CD14-positive monocyte (primary cell): ENCODE measurements around the gene ABCC3. TPM values are rescaled to one million over a fixed set of nuclear protein-coding genes. Genes with fewer than 3 reads are reported as not detected.
A peak's percentile ranks its signal among the peaks of the same experiment; 100 is the strongest.

ENCODE experiments used
- DNase-seq, 3 donors: peaks; one replicate each; pipeline ENCODE4 v3.0.0-alpha.2; 2011 to 2022
- H2AFZ ChIP-seq: 2 replicates; pipeline ENCODE4 v1.6.0; 2012; ENCODE audit warnings: mild to moderate bottlenecking, low read depth, low read length, inconsistent platforms; ENCODE audit not compliant: insufficient read depth, poor library complexity, severe bottlenecking
- H3K27ac ChIP-seq, 2 donors: 1 replicate in 1 of 2; 2 replicates in 1 of 2; pipeline ENCODE4 v1.5.1; 2012 to 2013; ENCODE audit warnings: low read length in 2 of 2, control low read depth in 1 of 2, inconsistent platforms in 1 of 2, low read depth in 1 of 2, mild to moderate bottlenecking in 1 of 2
- H3K27me3 ChIP-seq, 2 donors: one replicate each; pipeline versions ENCODE4 v1.6.0 to v1.6.1; 2011 to 2013; ENCODE audit warnings: low read length in 2 of 2; ENCODE audit not compliant: control insufficient read depth in 2 of 2, insufficient read depth in 2 of 2
- H3K36me3 ChIP-seq, 2 donors: replicated peaks in 1 of 2; 1 replicate in 1 of 2; 2 replicates in 1 of 2; pipeline versions ENCODE4 v1.5.1 to v1.6.1; 2012 to 2013; ENCODE audit warnings: low read length in 2 of 2, control low read depth in 1 of 2, inconsistent platforms in 1 of 2, mild to moderate bottlenecking in 1 of 2; ENCODE audit not compliant: insufficient read depth in 2 of 2, control insufficient read depth in 1 of 2
- H3K4me1 ChIP-seq, 2 donors: 1 replicate in 1 of 2; 2 replicates in 1 of 2; pipeline versions ENCODE4 v1.5.1 to v1.6.1; 2012 to 2013; ENCODE audit warnings: low read length in 2 of 2, control low read depth in 1 of 2, inconsistent platforms in 1 of 2, mild to moderate bottlenecking in 1 of 2, moderate library complexity in 1 of 2; ENCODE audit not compliant: insufficient read depth in 2 of 2, control insufficient read depth in 1 of 2
- H3K4me2 ChIP-seq: replicated peaks from 2 replicates; pipeline ENCODE3; 2012; ENCODE audit warnings: low read length, moderate library complexity, mild to moderate bottlenecking; ENCODE audit not compliant: poor library complexity, severe bottlenecking; ENCODE audit errors: extremely low read depth
- H3K4me3 ChIP-seq, 3 experiments: fragments of 200-600 bp in 1 of 3; sonication (generic) in 1 of 3; replicated peaks in 1 of 3; 1 replicate in 2 of 3; 2 replicates in 1 of 3; pipeline ENCODE4 v1.5.1; 2011 to 2013; ENCODE audit warnings: low read length in 3 of 3, mild to moderate bottlenecking in 3 of 3, control low read depth in 2 of 3, low read depth in 2 of 3, inconsistent platforms in 1 of 3, moderate library complexity in 1 of 3
- H3K79me2 ChIP-seq: 2 replicates; pipeline ENCODE4 v1.6.0; 2012; ENCODE audit warnings: mild to moderate bottlenecking, control low read depth, inconsistent platforms, low read length, moderate library complexity; ENCODE audit not compliant: insufficient read depth
- H3K9ac ChIP-seq: 2 replicates; pipeline ENCODE4 v1.6.0; 2017; ENCODE audit warnings: low read length, mild to moderate bottlenecking; ENCODE audit not compliant: insufficient read depth, poor library complexity, severe bottlenecking
- H3K9me3 ChIP-seq, 2 donors: replicated peaks in 1 of 2; 1 replicate in 1 of 2; 2 replicates in 1 of 2; pipeline versions ENCODE4 v1.5.1 to v1.6.1; 2012 to 2013; ENCODE audit warnings: low read length in 2 of 2, control low read depth in 1 of 2; ENCODE audit not compliant: control insufficient read depth in 1 of 2, insufficient read depth in 1 of 2
- H4K20me1 ChIP-seq: 2 replicates; pipeline ENCODE4 v1.6.0; 2012; ENCODE audit warnings: mild to moderate bottlenecking, low read length, control low read depth, moderate library complexity; ENCODE audit not compliant: insufficient read depth
- H3K27ac Mint-ChIP-seq, 7 donors: one replicate each; pipeline ENCODE4 v1.8.0; 2020; ENCODE audit warnings: mild to moderate bottlenecking in 7 of 7, mixed read lengths in 7 of 7, moderate library complexity in 6 of 7, inconsistent platforms in 2 of 7
- H3K27me3 Mint-ChIP-seq, 3 donors: one replicate each; pipeline ENCODE4 v1.8.0; 2021 to 2022; ENCODE audit warnings: low read depth in 3 of 3, mild to moderate bottlenecking in 3 of 3, mixed read lengths in 3 of 3, moderate library complexity in 3 of 3, inconsistent platforms in 1 of 3
- H3K36me3 Mint-ChIP-seq, 2 donors: one replicate each; pipeline ENCODE4 v1.8.0; 2020; ENCODE audit warnings: mixed read lengths in 2 of 2, inconsistent platforms in 1 of 2, mild to moderate bottlenecking in 1 of 2
- H3K4me1 Mint-ChIP-seq: one replicate; pipeline ENCODE4 v1.8.0; 2020; ENCODE audit warnings: mild to moderate bottlenecking, mixed read lengths
- H3K4me3 Mint-ChIP-seq, 2 donors: one replicate each; pipeline ENCODE4 v1.8.0; 2020; ENCODE audit warnings: mild to moderate bottlenecking in 2 of 2, mixed read lengths in 2 of 2, moderate library complexity in 1 of 2
- H3K9me3 Mint-ChIP-seq, 7 donors: one replicate each; pipeline ENCODE4 v1.8.0; 2020 to 2022; ENCODE audit warnings: mixed read lengths in 7 of 7, mild to moderate bottlenecking in 6 of 7, moderate library complexity in 6 of 7, inconsistent platforms in 2 of 7
- CTCF ChIP-seq: fragments of 200-600 bp; IDR thresholded peaks from one replicate; pipeline ENCODE4 v1.8.0; 2022; ENCODE audit warnings: antibody characterized with exemption, mild to moderate bottlenecking
- WGBS: methylation state at CpG from one replicate; pipeline ENCODE4 v1.1.5; 2013; ENCODE audit warnings: missing lambda C conversion rate; ENCODE audit not compliant: insufficient coverage; 5-methylcytosine and 5-hydroxymethylcytosine counted together
- intact Hi-C, 2 donors: fragments of 100-400 bp; cut with micrococcal nuclease; formaldehyde crosslinking; loops; one replicate each; pipeline versions ENCODE4 v1.15.0 to v1.15.1; 2023
- polyA plus RNA-seq, 3 donors: library from polyadenylated mRNA; depleted of rRNA in 1 of 3; unstranded in 2 of 3; stranded (reverse) in 1 of 3; fragments of 300-500 nt in 2 of 3; fragments of >200 nt in 1 of 3; fragmentation: Illumina TruSeq in 2 of 3; gene quantifications; 1 replicate in 2 of 3; 2 replicates in 1 of 3; pipeline ENCODE4 v1.2.3, GENCODE V29; 2012 to 2021

The ABCC3 gene
- polyA plus RNA-seq, 3 donors: 2.7 to 74.5 (median 11.4) TPM

GRCh38 chr17:50627782-50628601 is 6.7 kb upstream of the ABCC3 start:
- TF ChIP-seq CTCF: no peak
- H3K27me3 Mint-ChIP-seq: peaks cover 48 to 65% (median 48%) of the 10 kb centered on the region in 3 donors
- peaks cover 14% of the 10 kb centered on the region for H3K4me1 Mint-ChIP-seq
- Histone ChIP-seq H3K79me2 (no peaks in the 10 kb centered on the region), H4K20me1 (no peaks in the 10 kb centered on the region), H3K9ac (no peak overlapping the region), H2AFZ (no peak overlapping the region), H3K9me3 (no peaks in the 10 kb centered on the region), H3K4me1 (peaks cover 7 to 33% of the 10 kb centered on the region in 2 donors), H3K4me3 (no peak overlapping the region), H3K27ac (no peak overlapping the region), H3K4me2 (no peak overlapping the region), H3K36me3 (no peaks in the 10 kb centered on the region), H3K27me3 (peaks cover 0 to 33% of the 10 kb centered on the region in 2 donors)
- H3K27ac Mint-ChIP-seq: no peak overlapping the region
- H3K4me3 Mint-ChIP-seq: peak overlapping the region in 1 of 2 donors; percentile 69
- H3K9me3 Mint-ChIP-seq: peaks cover 0 to 3% (median 0%) of the 10 kb centered on the region in 7 donors
- peak in 1 of 3 donors; percentile 38 for DNase-seq
- intact Hi-C loops: loop anchor here (2.0 to 10.0 kb wide), 3 partner anchors 77 to 146 kb away; partner anchors contain the start of genes SPATA20 (in 2 of the 2) and ANKRD40 (in 1 of the 2)
- 17% methylated on average over 15 of the region's 17 CpGs for WGBS
- no peaks in the 10 kb centered on the region for H3K36me3 Mint-ChIP-seq

- peaks cover 60 to 80% (median 63%) of the 10 kb centered on the region in 3 donors for H3K27me3 Mint-ChIP-seq
Observed at GRCh38 chr17:50629902-50630301, 4.8 kb upstream of the ABCC3 start.

More at GRCh38 chr17:50629902-50630301, 4.8 kb upstream of the ABCC3 start:
- DNase-seq: no peak
- H3K36me3 Mint-ChIP-seq: peaks cover 0 to 2% of the 10 kb centered on the region in 2 donors
- peaks cover 24% of the 10 kb centered on the region for H3K4me1 Mint-ChIP-seq
- peak overlapping the region in 1 of 2 donors; percentile 53 for H3K4me3 Mint-ChIP-seq
- Histone ChIP-seq H3K27ac (no peak overlapping the region), H3K4me2 (no peak overlapping the region), H2AFZ (no peak overlapping the region), H3K4me3 (no peak overlapping the region), H4K20me1 (no peaks in the 10 kb centered on the region), H3K27me3 (peaks cover 0 to 49% of the 10 kb centered on the region in 2 donors), H3K36me3 (no peaks in the 10 kb centered on the region), H3K9ac (no peak overlapping the region), H3K79me2 (no peaks in the 10 kb centered on the region), H3K9me3 (no peaks in the 10 kb centered on the region), H3K4me1 (peaks cover 9 to 35% of the 10 kb centered on the region in 2 donors)
- peaks cover 0 to 11% (median 0%) of the 10 kb centered on the region in 7 donors for H3K9me3 Mint-ChIP-seq
- 80% methylated on average over 1 of the region's 6 CpGs for WGBS
- no peak for TF ChIP-seq CTCF
- intact Hi-C loops: loop anchor here in 1 of 2 donors (5.0 to 10.0 kb wide), 2 partner anchors 75 to 148 kb away; partner anchors contain the start of gene ANKRD40
- H3K27ac Mint-ChIP-seq: no peak overlapping the region
